Left colon (tissue), 2 donors: ENCODE results near the gene ADGRV1. TPM values are rescaled to one million over a fixed set of nuclear protein-coding genes. Genes with fewer than 3 reads are reported as not detected.
"Not testable (repeated sequence)": the region's sequence is repeated elsewhere in the genome, so short reads cannot be mapped to it uniquely, and the experiment has no call there.

Source experiments
- ATAC-seq: fragments of 200-7000 bp; cut with Tn5 transposase; one replicate; pipeline ENCODE4 v1.9.1; 2020; ENCODE audit warnings: mild to moderate bottlenecking, moderate library complexity
- DNase-seq, 2 donors: peaks; one replicate each; pipeline ENCODE4 v3.0.0-alpha.2; 2020
- intact Hi-C, 2 donors: fragments of 100-400 bp; cut with DNase I in 1 of 2; cut with micrococcal nuclease in 1 of 2; formaldehyde crosslinking; loops; one replicate each; pipeline versions ENCODE4 v1.11.2 to v1.14.0; 2022; cut with DNase I, micrococcal nuclease
- total RNA-seq, 2 donors: library from RNA; stranded (reverse); fragmentation: NEBNext Ultra II Directional; extraction: Animal tissue kit (Norgen Biotek cat#: 25700); gene quantifications; one replicate each; pipeline ENCODE4 v1.2.1, GENCODE V29; 2021
- donor health status: DM: no; HTN: no; CAD: no.
- donor health status: DM: yes; HTN: yes; CAD: no.

ADGRV1 gene
- total RNA-seq, 2 donors from 2014 or later, result 3.8 to 7.3 TPM

DNA sequence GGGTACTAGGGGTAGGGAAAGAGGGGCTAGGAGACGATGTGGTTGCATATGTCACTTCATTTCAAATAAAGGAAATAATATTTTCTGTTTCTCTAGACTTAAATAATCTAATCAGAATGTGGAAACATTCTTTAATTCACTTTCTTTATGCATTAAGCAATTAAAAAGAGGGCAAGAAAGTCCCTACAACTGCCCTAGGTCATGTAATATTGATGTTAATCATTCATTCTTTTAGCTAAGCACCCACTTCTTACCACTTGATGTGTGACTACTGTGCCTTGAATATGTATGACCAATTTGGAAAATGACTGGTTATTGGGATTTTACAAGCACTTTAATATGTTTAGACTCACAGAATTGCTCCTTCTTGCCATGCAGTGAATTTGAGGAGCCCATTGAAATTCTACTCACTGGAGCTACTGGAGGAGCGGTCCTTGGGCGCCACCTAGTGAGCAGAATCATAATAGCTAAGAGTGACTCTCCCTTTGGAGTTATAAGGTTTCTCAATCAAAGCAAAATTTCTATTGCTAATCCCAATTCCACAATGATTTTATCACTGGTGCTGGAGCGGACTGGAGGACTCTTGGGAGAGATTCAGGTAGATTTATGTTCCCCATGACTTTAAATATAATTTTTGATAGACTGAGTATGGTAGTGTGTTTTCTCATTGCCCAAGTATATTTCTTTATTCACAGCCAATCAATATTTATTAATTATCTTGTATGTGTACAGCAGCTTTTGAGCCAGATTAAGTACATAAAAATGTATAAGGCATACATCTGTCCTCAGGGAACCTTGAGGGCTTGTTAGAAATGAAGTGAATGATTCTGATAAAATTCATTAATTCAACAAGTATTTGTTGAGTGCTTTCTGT, 225.1 kb downstream of the ADGRV1 start:
- ATAC-seq (peak; percentile 67), DNase-seq (peak; percentile 30 to 70)
- intact Hi-C loops, result no loop called here

DNA sequence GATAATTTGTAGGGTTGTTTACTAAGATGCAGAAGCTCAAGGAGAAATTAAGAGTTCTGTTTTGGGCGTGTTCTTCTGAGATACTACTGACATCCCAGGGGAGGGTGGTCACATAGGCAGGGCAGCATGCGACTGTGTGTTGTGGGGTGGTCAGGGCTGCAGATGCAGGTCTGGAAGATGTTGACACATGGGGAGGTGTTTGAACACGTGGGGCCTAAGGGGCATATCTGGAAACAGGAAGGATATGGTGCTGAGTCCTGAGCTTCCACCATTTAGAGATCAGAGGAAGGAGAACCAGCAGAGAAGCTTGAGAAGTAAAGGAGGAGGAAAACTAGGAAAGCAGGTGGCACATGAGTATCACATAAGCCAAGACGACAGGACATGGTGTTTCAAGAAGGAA, 228.2 kb downstream of the ADGRV1 start:
- intact Hi-C loops, result no loop called here
- ATAC-seq (no peak), DNase-seq (no peak)

DNA sequence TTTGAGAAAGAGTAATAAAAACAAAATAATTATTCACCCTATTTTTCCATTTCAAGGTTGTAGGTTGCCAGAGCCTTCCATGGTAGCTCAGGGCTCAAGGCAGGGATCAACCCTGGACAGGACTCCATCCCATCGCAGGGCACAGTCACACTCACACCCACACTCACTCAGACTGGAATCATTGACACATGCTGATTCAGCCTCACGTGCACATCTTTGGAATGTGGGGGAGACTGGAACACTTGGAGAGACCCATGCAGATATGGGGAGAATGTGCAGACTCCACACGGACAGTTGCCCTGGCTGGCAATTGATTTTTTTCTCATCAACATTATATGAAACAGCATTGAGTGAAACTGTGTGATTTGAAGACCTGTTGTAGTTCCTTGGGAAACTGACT, 234.1 kb downstream of the ADGRV1 start:
- intact Hi-C loops, result no loop called here
- DNase-seq (no peak), ATAC-seq (no peak)

DNA sequence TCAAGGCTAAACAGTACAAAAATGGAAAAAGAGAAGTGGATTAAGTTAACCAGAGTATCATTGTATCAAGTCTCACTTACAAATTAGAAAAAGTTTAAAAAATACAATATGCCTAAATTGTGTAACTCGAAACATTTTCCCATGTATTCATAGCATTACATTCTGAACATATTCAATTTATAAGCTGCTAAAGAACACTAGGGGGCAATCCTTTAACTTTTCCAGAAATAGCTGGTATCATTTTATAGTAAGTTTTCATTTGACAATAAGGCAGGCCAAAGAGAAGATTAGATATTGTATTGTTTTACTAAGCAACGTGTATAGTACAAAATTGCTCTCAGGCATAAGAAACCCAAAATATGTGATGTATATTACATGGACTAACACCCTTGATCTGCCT, 234.6 kb downstream of the ADGRV1 start:
- no peak for ATAC-seq
- intact Hi-C loops, result no loop called here
- DNase-seq, result no peak

DNA sequence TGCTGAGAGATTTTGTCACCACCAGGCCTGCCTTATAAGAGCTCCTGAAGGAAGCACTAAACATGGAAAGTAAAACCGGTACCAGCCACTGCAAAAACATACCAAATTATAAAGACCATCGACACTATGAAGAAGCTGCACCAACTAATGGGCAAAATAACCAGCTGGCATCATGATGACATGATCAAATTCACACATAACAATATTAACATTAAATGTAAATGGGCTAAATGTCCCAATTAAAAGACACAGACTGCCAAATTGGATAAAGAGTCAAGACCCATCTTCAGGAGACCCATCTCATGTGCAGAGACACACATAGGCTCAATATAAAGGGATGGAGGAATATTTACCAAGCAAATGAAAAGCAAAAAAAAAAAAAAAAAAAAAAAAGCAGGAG, 238.3 kb downstream of the ADGRV1 start:
- ATAC-seq, DNase-seq, intact Hi-C loops: not testable (repeated sequence)

DNA sequence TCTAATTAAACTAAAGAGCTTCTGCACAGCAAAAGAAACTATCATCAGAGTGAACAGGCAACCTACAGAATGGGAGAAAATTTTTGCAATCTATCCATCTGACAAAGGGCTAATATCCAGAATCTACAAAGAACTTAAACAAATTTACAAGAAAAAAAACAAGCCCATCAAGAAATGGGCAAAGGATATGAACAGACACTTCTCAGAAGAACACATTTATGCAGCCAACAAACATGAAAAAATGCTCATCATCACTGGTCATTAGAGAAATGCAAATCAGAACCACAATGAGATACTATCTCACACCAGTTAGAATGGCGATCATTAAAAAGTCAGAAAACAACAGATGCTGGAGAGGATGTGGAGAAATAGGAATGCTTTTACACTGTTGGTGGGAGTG, 241.5 kb downstream of the ADGRV1 start:
- intact Hi-C loops, DNase-seq, ATAC-seq: not testable (repeated sequence)

DNA sequence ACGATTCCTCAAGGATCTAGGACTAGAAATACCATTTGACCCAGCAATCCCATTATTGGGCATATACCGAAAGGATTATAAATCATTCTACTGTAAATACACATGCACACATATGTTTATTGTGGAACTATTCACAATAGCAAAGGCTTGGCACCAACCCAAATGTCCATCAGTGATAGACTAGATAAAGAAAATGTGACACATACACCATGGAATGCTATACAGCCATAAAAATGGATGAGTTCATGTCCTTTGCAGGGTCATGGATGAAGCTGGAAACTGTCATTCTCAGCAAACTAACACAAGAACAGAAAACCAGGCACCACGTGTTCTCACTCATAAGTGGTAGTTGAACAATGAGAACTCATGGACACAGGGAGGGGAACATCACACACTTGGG, 241.9 kb downstream of the ADGRV1 start:
- intact Hi-C loops, result not testable (repeated sequence)

DNA sequence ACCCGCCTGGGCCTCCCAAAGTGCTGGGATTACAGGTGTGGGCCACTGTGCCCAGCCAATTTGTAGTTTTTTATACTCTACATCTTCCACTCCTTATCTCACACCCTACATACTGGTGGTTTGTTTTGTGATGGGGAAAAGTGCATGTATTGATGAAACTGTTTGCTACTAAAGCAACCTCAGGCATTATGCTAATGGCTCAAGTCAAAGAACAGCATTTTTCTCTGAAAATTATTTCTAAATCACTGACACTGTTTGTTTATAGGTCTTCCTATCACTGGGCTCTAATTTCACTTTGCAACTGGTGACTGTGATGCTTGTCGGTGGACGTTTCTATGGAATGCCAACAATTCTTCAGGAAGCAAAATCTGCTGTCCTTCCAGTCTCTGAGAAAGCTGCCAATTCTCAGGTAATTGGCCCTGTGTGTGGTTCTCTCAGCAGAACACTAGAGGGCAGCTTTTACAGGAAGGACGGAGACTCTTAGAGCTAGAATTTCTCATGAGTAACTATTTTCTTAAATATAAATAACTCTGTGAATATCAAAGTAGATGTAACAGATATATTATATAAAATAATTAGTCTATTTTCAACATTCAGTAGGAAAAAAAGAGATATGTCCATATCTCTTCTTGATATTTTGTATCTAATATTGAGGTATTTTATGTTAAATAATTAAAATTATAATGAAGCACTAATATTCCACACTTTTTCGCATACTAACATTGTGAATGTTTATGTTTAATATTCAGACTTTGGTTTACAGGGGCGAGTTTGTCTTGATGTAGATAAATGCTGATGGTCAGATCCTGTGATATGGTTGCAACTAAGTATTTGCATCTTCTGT, 244.1 kb downstream of the ADGRV1 start:
- ATAC-seq, result peak; percentile 74
- DNase-seq, result peak in 1 of 2 donors; percentile 10
- intact Hi-C loops, result no loop called here

More for the DNA sequence above, 241.9 kb downstream of the ADGRV1 start:
- not testable (repeated sequence) for DNase-seq, ATAC-seq

DNA sequence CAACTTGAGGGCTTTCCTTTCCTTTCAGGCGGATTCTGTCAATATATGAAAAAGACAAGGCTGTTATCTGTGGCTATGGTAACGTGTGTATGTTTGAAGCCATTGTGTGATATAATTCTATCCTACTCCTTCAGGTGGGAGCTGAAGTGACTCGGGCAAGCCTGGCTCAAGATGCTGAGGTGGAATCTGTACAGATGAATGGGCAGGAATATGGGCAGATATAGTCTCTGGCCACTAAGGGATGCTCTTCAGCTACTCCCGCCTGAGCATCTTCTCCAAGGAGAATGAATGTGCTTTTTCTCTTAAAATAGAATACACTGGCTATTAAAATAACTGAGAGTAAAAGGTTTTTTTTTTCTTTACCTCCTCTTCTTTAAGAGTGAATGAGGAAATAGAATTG, 244.8 kb downstream of the ADGRV1 start:
- intact Hi-C loops, result no loop called here
- no peak for ATAC-seq

DNA sequence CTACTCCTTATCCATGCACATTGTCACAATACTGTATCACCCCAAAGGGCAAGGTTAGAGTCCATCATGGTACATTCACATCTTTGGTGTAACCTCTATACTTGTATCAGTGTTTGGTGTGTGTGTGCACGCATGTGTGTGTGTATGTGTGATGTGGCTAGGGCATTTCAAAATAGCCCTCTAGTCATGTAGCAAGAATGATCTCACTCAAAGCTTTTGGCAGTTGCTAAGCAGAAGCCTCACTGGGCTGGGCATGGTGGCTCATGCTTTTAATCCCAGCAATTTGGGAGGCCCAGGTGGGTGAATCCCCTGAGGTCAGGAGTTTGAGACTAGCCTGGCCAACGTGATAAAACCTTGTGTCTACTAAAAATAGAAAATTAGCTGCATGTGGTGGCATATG, 245.3 kb downstream of the ADGRV1 start:
- no peak for ATAC-seq
- intact Hi-C loops, result no loop called here
- no peak for DNase-seq

More for the DNA sequence above, 244.8 kb downstream of the ADGRV1 start:
- no peak for DNase-seq

DNA sequence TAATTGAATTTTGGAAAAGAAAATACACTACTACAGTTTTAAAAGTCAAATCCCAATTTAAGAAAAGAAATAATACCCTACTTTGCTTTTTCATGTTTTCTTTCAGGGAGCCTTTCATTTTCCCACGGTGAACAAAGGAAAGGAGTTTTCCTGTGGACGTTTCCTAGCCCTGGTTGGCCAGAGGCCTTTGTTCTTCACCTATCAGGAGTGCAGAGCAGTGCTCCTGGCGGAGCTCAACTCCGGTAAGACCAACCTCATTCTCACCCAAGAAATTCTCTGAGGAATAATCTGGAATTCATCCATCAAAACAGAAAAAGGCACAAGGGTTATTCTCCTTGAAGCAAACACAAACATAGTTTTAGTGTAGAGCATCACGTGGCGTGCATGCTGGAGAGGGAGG, 248.9 kb downstream of the ADGRV1 start:
- DNase-seq (no peak), ATAC-seq (no peak)
- intact Hi-C loops, result no loop called here

DNA sequence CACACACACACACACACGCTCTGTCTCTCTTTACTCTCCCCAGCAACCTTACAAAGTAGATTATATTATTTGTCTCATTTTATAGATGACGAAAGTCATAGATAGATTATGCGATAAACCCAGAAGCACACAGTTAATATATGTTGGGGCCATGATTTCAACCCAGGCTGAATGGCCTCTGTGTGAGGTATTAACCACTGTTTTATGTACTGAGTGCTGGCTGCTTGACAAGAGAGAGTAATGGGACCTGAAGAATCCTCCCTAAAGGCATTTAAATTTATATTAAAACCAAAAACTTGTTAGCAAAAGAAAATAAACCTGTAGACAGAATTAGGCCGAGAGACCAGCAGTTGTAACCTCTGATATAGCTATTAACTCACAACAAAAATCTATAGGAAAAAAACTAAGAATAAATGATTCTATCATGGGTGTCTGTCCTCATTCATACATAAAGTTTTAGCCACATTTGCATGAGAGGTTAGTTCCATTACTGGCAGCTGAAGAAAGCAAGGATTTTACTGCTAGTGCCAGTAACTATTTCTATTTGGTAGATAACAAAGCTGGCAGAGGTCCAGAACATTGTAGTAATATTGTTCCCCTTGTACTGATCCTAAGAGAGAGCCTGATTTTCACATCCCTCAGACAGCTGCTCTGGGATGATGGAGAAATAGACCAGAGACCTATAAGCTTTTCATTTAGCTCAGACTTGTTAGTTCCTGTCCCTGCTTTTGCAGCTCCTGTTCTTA, 250.9 kb downstream of the ADGRV1 start:
- no peak for ATAC-seq
- no peak for DNase-seq
- intact Hi-C loops, result no loop called here

DNA sequence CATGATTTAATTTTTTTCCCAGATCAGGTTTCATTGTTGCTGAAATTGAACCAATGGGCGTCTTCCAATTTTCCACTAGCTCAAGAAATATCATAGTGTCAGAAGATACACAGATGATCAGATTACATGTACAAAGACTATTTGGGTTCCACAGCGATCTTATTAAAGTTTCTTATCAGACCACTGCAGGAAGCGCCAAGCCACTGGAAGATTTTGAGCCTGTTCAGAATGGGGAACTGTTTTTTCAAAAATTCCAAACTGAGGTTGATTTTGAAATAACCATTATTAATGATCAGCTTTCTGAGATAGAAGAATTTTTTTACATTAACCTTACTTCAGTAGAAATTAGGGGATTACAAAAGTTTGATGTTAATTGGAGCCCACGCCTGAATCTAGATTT, 251.6 kb downstream of the ADGRV1 start:
- no peak for ATAC-seq
- no peak for DNase-seq
- intact Hi-C loops, result no loop called here

DNA sequence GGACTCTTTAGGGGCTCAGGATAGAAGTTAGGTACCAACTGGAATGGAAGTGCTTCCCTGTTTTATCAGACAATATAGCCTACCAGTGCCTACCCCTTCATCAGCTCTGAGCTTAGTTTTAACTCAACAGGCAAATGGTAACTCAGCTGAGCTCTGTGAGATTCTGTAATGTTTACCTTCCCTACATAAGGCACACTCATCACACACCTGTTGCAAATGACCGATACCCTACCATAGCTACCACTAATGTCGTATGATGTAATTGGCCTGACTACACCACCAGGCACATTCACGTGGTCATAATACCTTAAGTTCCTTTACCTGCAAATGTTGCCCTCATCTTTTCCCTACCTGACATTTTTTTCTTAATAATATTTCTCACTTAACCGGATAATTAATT, 254.8 kb downstream of the ADGRV1 start:
- ATAC-seq (no peak), DNase-seq (no peak)
- intact Hi-C loops, result no loop called here

DNA sequence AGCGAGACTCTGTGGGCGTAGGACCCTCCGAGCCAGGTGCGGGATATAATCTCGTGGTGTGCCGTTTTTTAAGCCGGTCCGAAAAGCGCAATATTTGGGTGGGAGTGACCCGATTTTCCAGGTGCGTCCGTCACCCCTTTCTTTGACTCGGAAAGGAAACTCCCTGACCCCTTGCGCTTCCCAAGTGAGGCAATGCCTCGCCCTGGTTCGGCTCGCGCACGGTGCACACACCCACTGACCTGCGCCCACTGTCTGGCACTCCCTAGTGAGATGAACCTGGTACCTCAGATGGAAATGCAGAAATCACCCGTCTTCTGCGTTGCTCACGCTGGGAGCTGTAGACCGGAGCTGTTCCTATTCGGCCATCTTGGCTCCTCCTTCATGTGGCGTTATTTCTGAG, 263.5 kb downstream of the ADGRV1 start:
- intact Hi-C loops, DNase-seq, ATAC-seq: not testable (repeated sequence)

DNA sequence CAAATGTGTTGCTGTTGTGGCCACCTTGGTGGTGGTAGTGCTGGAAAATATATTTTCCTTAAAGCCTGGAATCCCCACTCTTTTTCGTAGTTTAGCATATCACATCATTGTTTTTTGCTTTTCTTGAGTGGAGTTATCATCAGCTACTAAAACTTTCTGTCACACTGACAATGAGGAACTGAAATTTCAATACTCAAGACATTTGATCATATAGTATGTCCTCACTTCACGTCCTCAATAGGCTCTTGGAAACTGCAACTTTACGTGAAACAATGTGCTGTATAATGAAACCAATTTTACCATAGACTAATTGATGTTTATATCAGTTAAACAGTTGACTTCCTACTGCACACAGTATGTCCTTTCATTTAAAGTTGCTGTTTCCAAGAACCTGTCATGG, 265.8 kb downstream of the ADGRV1 start:
- no peak for DNase-seq
- intact Hi-C loops, result no loop called here
- no peak for ATAC-seq

DNA sequence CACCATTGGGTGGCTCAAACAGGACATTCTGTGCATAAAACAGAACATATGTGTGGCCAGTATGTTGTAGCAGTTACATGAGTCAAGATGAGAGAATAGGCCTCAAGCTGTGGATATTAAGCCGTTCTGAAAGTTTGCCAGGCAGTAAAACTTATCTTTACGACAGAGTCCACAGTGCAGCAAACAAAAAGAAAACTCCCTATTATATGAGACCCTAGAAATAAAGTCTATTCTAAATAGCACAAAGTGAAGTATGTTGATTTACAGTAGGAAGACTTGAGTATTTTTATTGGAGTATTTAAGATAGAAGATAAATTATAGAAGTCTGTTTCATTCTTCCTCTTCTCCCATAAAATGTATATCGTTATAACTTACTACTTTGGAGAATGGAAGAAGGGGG, 271.5 kb downstream of the ADGRV1 start:
- intact Hi-C loops, result no loop called here
- DNase-seq (no peak), ATAC-seq (peak; percentile 99)

DNA sequence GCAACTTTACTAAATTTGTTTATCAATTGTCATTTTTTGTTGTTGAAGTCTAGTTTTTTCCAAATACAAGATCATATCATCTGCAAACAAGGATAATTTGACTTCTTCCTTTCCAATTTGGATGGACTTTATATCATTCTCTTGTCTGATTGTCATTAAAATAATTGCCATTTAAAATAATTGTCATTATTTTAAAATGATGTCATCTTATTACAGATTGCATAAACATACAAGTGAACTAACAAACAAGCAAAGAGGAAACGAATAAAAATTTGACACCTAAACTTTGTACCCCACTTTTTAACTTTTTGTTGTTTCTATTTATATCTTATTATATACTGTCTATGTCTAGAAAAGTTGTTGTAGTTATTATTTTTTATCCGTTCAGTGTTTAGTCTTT, 275.2 kb downstream of the ADGRV1 start:
- no peak for ATAC-seq
- no peak for DNase-seq
- intact Hi-C loops, result no loop called here

DNA sequence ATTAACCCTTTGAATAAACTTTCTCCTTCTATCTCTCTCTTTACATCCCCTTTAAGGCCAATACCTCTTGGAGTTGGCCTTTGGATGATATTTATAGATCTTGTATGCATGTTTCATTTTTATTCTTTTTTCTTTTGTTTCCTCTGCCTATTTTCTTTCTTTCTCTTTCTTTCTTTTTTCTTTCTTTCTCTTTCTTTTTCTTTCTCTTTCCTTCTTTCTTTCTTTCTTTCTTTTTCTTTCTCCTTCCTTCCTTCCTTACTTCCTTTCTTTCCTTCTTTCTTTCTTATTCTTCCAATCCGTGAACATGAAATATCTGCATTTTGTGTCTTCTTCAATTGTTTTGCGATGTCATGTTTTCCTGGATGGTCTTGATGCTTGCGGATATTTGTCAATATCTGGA, 276.1 kb downstream of the ADGRV1 start:
- ATAC-seq (no peak), DNase-seq (no peak)
- intact Hi-C loops, result no loop called here
